ENCODE data around the gene AMBRA1. TPM values are rescaled to one million over a fixed set of nuclear protein-coding genes. Genes with fewer than 3 reads are reported as not detected.

AMBRA1 gene
- total RNA-seq, 4 donors from 2014 or later = 36.0 to 59.2 (median 51.9) TPM

DNA sequence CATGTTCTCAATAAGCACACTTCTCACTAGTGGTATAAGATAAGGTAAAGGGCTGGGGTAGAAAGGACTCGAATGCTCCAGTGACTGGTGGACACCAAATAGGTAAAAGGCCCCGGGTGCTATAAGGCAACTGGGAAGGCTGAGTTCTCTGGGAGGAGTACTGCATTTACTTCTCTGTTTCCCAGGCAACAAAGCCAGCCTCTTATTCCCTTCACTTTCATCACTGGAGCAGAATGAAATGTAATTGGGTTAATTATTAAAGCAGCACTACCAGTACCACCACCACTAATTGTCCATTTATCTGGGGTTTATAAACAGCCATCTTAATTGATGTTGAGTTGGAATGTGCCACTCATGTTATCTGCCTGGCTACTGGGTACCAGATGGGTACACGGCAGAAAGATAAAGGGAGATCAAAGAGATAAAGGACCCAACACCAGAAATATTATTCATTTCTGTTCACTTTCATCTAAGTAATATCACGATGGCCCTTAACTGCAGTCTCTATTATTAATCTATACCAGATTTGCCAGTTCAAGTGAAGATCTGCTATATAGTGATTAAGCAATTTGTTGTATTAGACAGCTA, 107.9 kb downstream of the AMBRA1 start:
- no peak for TF ChIP-seq CTCF (IDR thresholded peaks at IDR 0.05)
- no peak for TF ChIP-seq POLR2A (IDR thresholded peaks at IDR 0.05)
- Histone ChIP-seq H3K4me1 (peaks cover 5 to 16% of the 10 kb centered on the region in 2 donors), H3K4me3 (replicated peaks in 1 of 3) (no peak overlapping the region), H3K36me3 (no peaks in the 10 kb centered on the region), H3K9me3 (no peaks in the 10 kb centered on the region), H3K27me3 (no peaks in the 10 kb centered on the region), H3K27ac (no peak overlapping the region)
- 79 to 86% methylated on average over 4 of the region's 4 CpGs for whole genome bisulfite sequencing, 2 donors
- DNase-seq = no peak
- intact Hi-C loops (cut with DNase I) = no loop called here

DNA sequence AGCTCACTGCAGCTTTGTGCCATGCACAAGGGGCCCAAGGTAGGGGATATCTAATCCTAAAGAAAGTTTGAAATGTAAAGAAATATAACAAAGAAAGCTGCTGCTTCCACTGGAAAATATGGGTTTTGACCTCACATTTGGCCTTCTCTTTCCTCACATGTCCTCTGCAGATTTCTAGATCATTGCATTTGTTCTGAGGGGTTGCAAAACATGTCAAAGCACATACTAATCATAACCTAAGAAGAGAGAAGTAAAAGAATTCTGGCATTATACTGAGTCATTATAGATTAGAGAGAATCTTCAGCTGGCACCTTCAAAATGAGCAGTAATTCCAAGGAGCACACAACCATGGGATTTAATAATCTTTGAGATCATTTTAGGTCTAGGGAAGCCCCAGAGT, 109.7 kb downstream of the AMBRA1 start:
- Histone ChIP-seq H3K4me1 (peaks cover 3 to 5% of the 10 kb centered on the region in 2 donors), H3K36me3 (no peaks in the 10 kb centered on the region), H3K9me3 (no peaks in the 10 kb centered on the region), H3K4me3 (replicated peaks in 1 of 3) (no peak overlapping the region), H3K27ac (no peak overlapping the region), H3K27me3 (no peaks in the 10 kb centered on the region)
- intact Hi-C loops (cut with DNase I) = no loop called here
- DNase-seq = no peak
- TF ChIP-seq CTCF (IDR thresholded peaks at IDR 0.05) = no peak
- TF ChIP-seq POLR2A (IDR thresholded peaks at IDR 0.05) = no peak

DNA sequence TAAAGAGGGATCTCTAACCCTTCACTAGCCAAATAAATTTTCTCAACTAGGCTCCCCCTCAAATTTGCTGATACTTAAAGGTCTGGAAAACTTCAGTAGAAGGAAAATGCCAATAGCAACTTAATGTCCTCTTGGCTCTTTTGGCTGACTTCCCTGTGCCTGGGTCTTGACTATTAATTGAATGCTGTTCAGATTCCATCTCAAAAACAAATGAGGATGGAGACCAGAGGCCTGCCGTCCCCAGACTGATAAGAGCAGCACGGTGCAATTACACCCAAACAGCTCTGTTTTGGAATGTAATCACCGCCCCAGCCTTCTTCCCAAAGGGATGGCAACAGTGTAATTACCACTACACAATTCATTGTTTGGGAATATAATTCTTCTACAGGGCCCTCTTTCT, 112.9 kb downstream of the AMBRA1 start:
- H3K9me3 ChIP-seq = no peaks in the 10 kb centered on the region
- H3K4me3 ChIP-seq (replicated peaks in 1 of 3) = no peak overlapping the region
- no peaks in the 10 kb centered on the region for H3K27me3 ChIP-seq
- DNase-seq = no peak
- TF ChIP-seq POLR2A (IDR thresholded peaks at IDR 0.05) (no peak), CTCF (IDR thresholded peaks at IDR 0.05) (no peak)
- 64 to 81% methylated on average over 3 of the region's 3 CpGs for WGBS, 2 donors
- no peaks in the 10 kb centered on the region for H3K36me3 ChIP-seq
- intact Hi-C loops (cut with DNase I) = no loop called here
- H3K4me1 ChIP-seq = no peaks in the 10 kb centered on the region
- no peak overlapping the region for H3K27ac ChIP-seq

DNA sequence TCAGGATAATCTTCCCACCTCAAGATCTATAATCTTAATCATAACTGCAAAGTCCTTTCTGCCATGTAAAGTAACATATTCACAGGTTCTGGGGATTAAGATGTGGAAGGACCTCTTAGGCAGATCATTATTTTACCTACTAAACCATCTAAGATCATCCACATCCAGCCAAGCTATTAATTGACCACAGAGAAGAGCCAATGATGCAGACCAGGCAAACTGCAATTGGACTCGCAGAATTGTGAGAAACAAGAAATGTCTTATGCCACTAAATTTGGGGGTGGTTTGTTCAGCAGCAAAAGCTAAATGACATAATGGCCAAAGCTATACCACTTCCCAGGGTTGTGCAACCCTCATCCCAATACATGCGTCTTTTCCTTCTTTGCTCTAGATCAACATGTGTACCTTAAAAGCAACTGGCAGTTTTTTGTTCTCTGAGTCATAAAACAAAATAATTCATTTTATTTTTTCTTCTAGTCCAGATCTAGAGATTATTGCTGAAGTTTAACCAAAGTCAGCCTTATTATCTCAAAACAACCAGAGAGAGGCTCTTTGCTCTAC, 113.6 kb downstream of the AMBRA1 start:
- TF ChIP-seq CTCF (IDR thresholded peaks at IDR 0.05) = no peak
- TF ChIP-seq POLR2A (IDR thresholded peaks at IDR 0.05) = no peak
- H3K27me3 ChIP-seq = no peaks in the 10 kb centered on the region
- no peak for DNase-seq
- H3K4me3 ChIP-seq (replicated peaks in 1 of 3) = no peak overlapping the region
- H3K9me3 ChIP-seq = no peaks in the 10 kb centered on the region
- WGBS, 2 donors = 96 to 100% methylated on average over 2 of the region's 2 CpGs
- intact Hi-C loops (cut with DNase I) = no loop called here
- H3K27ac ChIP-seq = no peak overlapping the region
- no peaks in the 10 kb centered on the region for H3K36me3 ChIP-seq
- H3K4me1 ChIP-seq = no peaks in the 10 kb centered on the region

GRCh38 chr11:46479601-46480000, 114.2 kb downstream of the AMBRA1 start:
- TF ChIP-seq POLR2A (IDR thresholded peaks at IDR 0.05) (no peak), CTCF (IDR thresholded peaks at IDR 0.05) (no peak)
- no peak overlapping the region for H3K27ac ChIP-seq
- H3K36me3 ChIP-seq = no peaks in the 10 kb centered on the region
- WGBS, 2 donors = 96 to 97% methylated on average over 7 of the region's 7 CpGs
- intact Hi-C loops (cut with DNase I) = no loop called here
- no peaks in the 10 kb centered on the region for H3K9me3 ChIP-seq
- H3K4me1 ChIP-seq = no peaks in the 10 kb centered on the region
- H3K27me3 ChIP-seq = no peaks in the 10 kb centered on the region
- H3K4me3 ChIP-seq (replicated peaks in 1 of 3) = no peak overlapping the region
- DNase-seq = no peak
